Measurements from ENCODE around the gene HTR1A.

The HTR1A gene

GRCh38 chr5:63962279-63962678, at the start of gene HTR1A:
TSS of gene HTR1A (minus strand) at chr5:63962445. CDS start at chr5:63961719, 726 bp downstream.
- no peak within 1 kb of the TSS for H3K27ac ChIP-seq
- TF ChIP-seq CTCF (conservative IDR thresholded peaks at IDR 0.05) = no peak
- TF ChIP-seq ZFX (IDR thresholded peaks at IDR 0.05) = no peak

GRCh38 chr5:64003966-64004365, 41.7 kb upstream of the HTR1A start:
- TF ChIP-seq CTCF (conservative IDR thresholded peaks at IDR 0.05) (no peak), ZFX (IDR thresholded peaks at IDR 0.05) (no peak)
- H3K27ac ChIP-seq = no peak overlapping the region

- TF ChIP-seq ZFX (IDR thresholded peaks at IDR 0.05) = no peak
- TF ChIP-seq CTCF (conservative IDR thresholded peaks at IDR 0.05) = no peak
- no peak overlapping the region for H3K27ac ChIP-seq
Measured at GRCh38 chr5:64000096-64000495, 37.9 kb upstream of the HTR1A start.

- H3K27ac ChIP-seq = no peak overlapping the region
- TF ChIP-seq CTCF (conservative IDR thresholded peaks at IDR 0.05) = no peak
- TF ChIP-seq ZFX (IDR thresholded peaks at IDR 0.05) = no peak
Measured at GRCh38 chr5:63987053-63987452, 24.8 kb upstream of the HTR1A start.

- TF ChIP-seq ZFX (IDR thresholded peaks at IDR 0.05) (no peak), CTCF (conservative IDR thresholded peaks at IDR 0.05) (no peak)
Measured at GRCh38 chr5:63981864-63982263, 19.6 kb upstream of the HTR1A start.

GRCh38 chr5:63963926-63964325, 1.7 kb upstream of the HTR1A start:
- no peak overlapping the region for H3K27ac ChIP-seq
- no peak for TF ChIP-seq ZFX (IDR thresholded peaks at IDR 0.05)
- no peak for TF ChIP-seq CTCF (conservative IDR thresholded peaks at IDR 0.05)

More at GRCh38 chr5:63981864-63982263, 19.6 kb upstream of the HTR1A start:
- H3K27ac ChIP-seq = no peak overlapping the region

- no peak overlapping the region for H3K27ac ChIP-seq
- TF ChIP-seq CTCF (conservative IDR thresholded peaks at IDR 0.05) (peak; percentile 89), ZFX (IDR thresholded peaks at IDR 0.05) (no peak)
Measured at GRCh38 chr5:63963080-63963735, 963 bp upstream of the HTR1A start.
